Smooth muscle cell (in vitro differentiated cells): ENCODE data around the gene SIK3. TPM values are rescaled to one million over a fixed set of nuclear protein-coding genes. Genes with fewer than 3 reads are reported as not detected.
"Not testable (repeated sequence)": the region's sequence is repeated elsewhere in the genome, so short reads cannot be mapped to it uniquely, and the experiment has no call there.

ENCODE experiments used
- DNase-seq: peaks from one replicate; lab custom pipeline; 2025; ENCODE audit not compliant: unreplicated experiment; lab: John Stamatoyannopoulos, UW
- H2AFZ ChIP-seq: fragments of 200-600 bp; sonication (generic); 2 replicates; pipeline ENCODE4 v1.6.0; 2016; ENCODE audit warnings: antibody characterized with exemption, low read depth, mild to moderate bottlenecking
- H3F3A ChIP-seq: fragments of 200-600 bp; sonication (generic); 2 replicates; pipeline ENCODE4 v1.6.0; 2017; ENCODE audit warnings: antibody characterized with exemption, low read depth
- H3K27ac ChIP-seq: fragments of 200-600 bp; sonication (generic); 2 replicates; pipeline ENCODE4 v1.5.1; 2016; ENCODE audit warnings: low read depth, mild to moderate bottlenecking
- H3K27me3 ChIP-seq: fragments of 200-600 bp; sonication (generic); 2 replicates; pipeline ENCODE4 v1.6.1; 2016; ENCODE audit warnings: low read depth, mild to moderate bottlenecking
- H3K36me3 ChIP-seq: fragments of 200-600 bp; sonication (generic); 2 replicates; pipeline ENCODE4 v1.5.1; 2016; ENCODE audit warnings: low read depth
- H3K4me1 ChIP-seq: fragments of 200-600 bp; sonication (generic); 2 replicates; pipeline ENCODE4 v1.5.1; 2016; ENCODE audit warnings: low read depth
- H3K4me2 ChIP-seq: fragments of 200-600 bp; sonication (generic); 2 replicates; pipeline ENCODE4 v1.6.0; 2016; ENCODE audit warnings: mild to moderate bottlenecking
- H3K4me3 ChIP-seq: fragments of 200-600 bp; sonication (generic); 2 replicates; pipeline ENCODE4 v1.5.1; 2016; ENCODE audit warnings: mild to moderate bottlenecking
- H3K79me2 ChIP-seq: fragments of 200-600 bp; sonication (generic); 2 replicates; pipeline ENCODE4 v1.6.0; 2016; ENCODE audit warnings: low read depth, mild to moderate bottlenecking
- H3K9ac ChIP-seq: fragments of 200-600 bp; sonication (generic); 2 replicates; pipeline ENCODE4 v1.6.0; 2016; ENCODE audit warnings: low read depth
- H3K9me3 ChIP-seq: fragments of 200-600 bp; sonication (generic); replicated peaks from 2 replicates; pipeline ENCODE4 v1.5.1; 2016; ENCODE audit warnings: low read depth
- H4K20me1 ChIP-seq: fragments of 200-600 bp; sonication (generic); 2 replicates; pipeline ENCODE4 v1.6.0; 2016; ENCODE audit warnings: low read depth
- CTCF ChIP-seq: fragments of 200-600 bp; sonication (generic); IDR thresholded peaks from 2 replicates; pipeline ENCODE4 v1.5.1; 2017; ENCODE audit warnings: borderline replicate concordance, mild to moderate bottlenecking, antibody characterized with exemption; ENCODE audit not compliant: insufficient read depth, poor library complexity, severe bottlenecking
- WGBS: methylation state at CpG from one replicate; pipeline ENCODE4 v1.1.7; 2016; ENCODE audit warnings: low lambda C conversion rate; 5-methylcytosine and 5-hydroxymethylcytosine counted together
- polyA plus RNA-seq: library from polyadenylated mRNA; unstranded; fragments of >200 nt; fragmentation: Nextera tagmentation; extraction: Ambion mirVana; gene quantifications from 2 replicates; pipeline ENCODE4 v1.2.1, GENCODE V29; 2016
- total RNA-seq: library from RNA; depleted of rRNA; stranded (reverse); fragments of >200 nt; gene quantifications from 2 replicates; pipeline ENCODE4 v1.2.3, GENCODE V29; 2014

SIK3 gene
- total and polyA plus RNA-seq, 2 experiments from 2014 or later = 11.0 to 11.9 TPM

- peak; percentile 87 for DNase-seq
- Histone ChIP-seq H3K9ac (peak overlapping the region; percentile 74), H3K9me3 (no peaks in the 10 kb centered on the region), H2AFZ (peak overlapping the region; percentile 99), H3K4me1 (peaks cover 19% of the 10 kb centered on the region), H3K4me3 (peak overlapping the region; percentile 93), H3K4me2 (peak overlapping the region; percentile 88), H3K79me2 (peaks cover 56% of the 10 kb centered on the region), H3K27me3 (no peaks in the 10 kb centered on the region), H4K20me1 (peaks cover 52% of the 10 kb centered on the region), H3K27ac (peak overlapping the region; percentile 82), H3K36me3 (no peaks in the 10 kb centered on the region), H3F3A (peaks cover 10% of the 10 kb centered on the region)
- under 1% methylated on average over 40 of the region's 62 CpGs for WGBS
- TF ChIP-seq CTCF = no peak
These were observed 46.5 kb upstream of the SIK3 start for GRCh38 chr11:117144477-117145392.

- Histone ChIP-seq H3K4me1 (peaks cover 19% of the 10 kb centered on the region), H3K4me3 (peak within 1 kb of the TSS; percentile 93), H3K9me3 (no peaks in the 10 kb centered on the region), H3K27me3 (no peaks in the 10 kb centered on the region), H2AFZ (peak within 1 kb of the TSS; percentile 99), H3K9ac (peak within 1 kb of the TSS; percentile 74), H3K4me2 (peak within 1 kb of the TSS; percentile 88), H3F3A (peaks cover 7% of the 10 kb centered on the region), H3K79me2 (peaks cover 48% of the 10 kb centered on the region), H3K36me3 (no peaks in the 10 kb centered on the region), H3K27ac (peak within 1 kb of the TSS; percentile 82), H4K20me1 (peaks cover 44% of the 10 kb centered on the region)
- 2% methylated on average over 44 of the region's 48 CpGs for WGBS
- DNase-seq = peak; percentile 87
- TF ChIP-seq CTCF = no peak
These were observed 45.7 kb upstream of the SIK3 start, which contains the start of gene PAFAH1B2 for GRCh38 chr11:117143871-117144476. TSS of gene PAFAH1B2 (plus strand) at chr11:117144287. CDS start at chr11:117152448, 8,161 bp downstream.

GRCh38 chr11:117143390-117143789, 45.2 kb upstream of the SIK3 start:
- peak overlapping the region; percentile 82 for H3K27ac ChIP-seq
- WGBS = 14% methylated on average over 5 of the region's 5 CpGs
- no peak for DNase-seq

GRCh38 chr11:117137223-117138086, 39.2 kb upstream of the SIK3 start:
- not testable (repeated sequence) for H3K4me3 ChIP-seq, H3F3A ChIP-seq, H3K9ac ChIP-seq, H4K20me1 ChIP-seq, DNase-seq, H3K36me3 ChIP-seq, H3K4me2 ChIP-seq, H3K4me1 ChIP-seq, H3K79me2 ChIP-seq, H3K27ac ChIP-seq, H3K9me3 ChIP-seq, H2AFZ ChIP-seq, H3K27me3 ChIP-seq
- WGBS = no CpG with 5 or more reads among the region's 15 CpGs

More at GRCh38 chr11:117143390-117143789, 45.2 kb upstream of the SIK3 start:
- TF ChIP-seq CTCF = no peak
- Histone ChIP-seq H3K9me3 (no peaks in the 10 kb centered on the region), H3K9ac (peak overlapping the region; percentile 74), H3K4me3 (peak overlapping the region; percentile 93), H3K36me3 (no peaks in the 10 kb centered on the region), H3K27me3 (no peaks in the 10 kb centered on the region), H4K20me1 (peaks cover 38% of the 10 kb centered on the region), H3K4me1 (peaks cover 19% of the 10 kb centered on the region), H3K79me2 (peaks cover 43% of the 10 kb centered on the region), H2AFZ (peak overlapping the region; percentile 99), H3F3A (peaks cover 7% of the 10 kb centered on the region), H3K4me2 (peak overlapping the region; percentile 88)

GRCh38 chr11:117134979-117135378, 36.8 kb upstream of the SIK3 start:
- not testable (repeated sequence) for H4K20me1 ChIP-seq, H3K27me3 ChIP-seq, H3K4me1 ChIP-seq, H3K27ac ChIP-seq, H3K9ac ChIP-seq, H3K36me3 ChIP-seq, H3K4me3 ChIP-seq, H3F3A ChIP-seq, H3K79me2 ChIP-seq, H3K4me2 ChIP-seq, H3K9me3 ChIP-seq, DNase-seq, H2AFZ ChIP-seq
- WGBS = 100% methylated on average over 1 of the region's 4 CpGs
